Mammary epithelial cell (primary cell): ENCODE results near the gene PATJ.
"Not testable (repeated sequence)": the region's sequence is repeated elsewhere in the genome, so short reads cannot be mapped to it uniquely, and the experiment has no call there.

Source experiments
- CTCF ChIP-seq, 2 donors: IDR thresholded peaks in 1 of 2; conservative IDR thresholded peaks in 1 of 2; 2 replicates each; pipeline ENCODE4 v1.5.1; 2011 to 2012; ENCODE audit warnings: inconsistent platforms in 2 of 2, low read length in 2 of 2, mild to moderate bottlenecking in 2 of 2, control low read depth in 1 of 2, low read depth in 1 of 2; ENCODE audit not compliant: insufficient read depth in 1 of 2; ENCODE audit errors: extremely low read depth in 1 of 2
- EZH2 ChIP-seq: IDR thresholded peaks from 2 replicates; pipeline ENCODE4 v1.6.1; 2012; ENCODE audit warnings: low read length, inconsistent platforms, borderline replicate concordance

- not testable (repeated sequence) for TF ChIP-seq CTCF (conservative IDR thresholded peaks at IDR 0.05 in 1 of 2, IDR thresholded peaks at IDR 0.05 in 1 of 2; ENCODE audit: extremely low read depth in 1 of 2, insufficient read depth in 1 of 2, low read depth in 1 of 2, low read length in 2 of 2); EZH2
Observed at GRCh38 chr1:61966450-61967225, 224.4 kb downstream of the PATJ start.
